H9 (cell line): ENCODE measurements around the gene USP20. TPM values are rescaled to one million over a fixed set of nuclear protein-coding genes. Genes with fewer than 3 reads are reported as not detected.
A peak's percentile ranks its signal among the peaks of the same experiment; 100 is the strongest.

Source experiments
- DNase-seq: peaks from one replicate; pipeline ENCODE4 v3.0.0-alpha.2; 2017
- H2AFZ ChIP-seq: one replicate; pipeline ENCODE4 v1.6.1; 2013; ENCODE audit warnings: mild to moderate bottlenecking, low read length, control low read depth, moderate library complexity
- H2AK5ac ChIP-seq: 2 replicates; pipeline ENCODE4 v1.6.1; 2013; ENCODE audit warnings: low read length, control low read depth, mixed read lengths; ENCODE audit not compliant: insufficient read length
- H2BK120ac ChIP-seq: one replicate; pipeline ENCODE4 v1.6.1; 2013; ENCODE audit warnings: low read depth, mild to moderate bottlenecking, low read length, control low read depth, inconsistent platforms; ENCODE audit not compliant: poor library complexity, severe bottlenecking
- H2BK12ac ChIP-seq: 2 replicates; pipeline ENCODE4 v1.6.1; 2013; ENCODE audit warnings: low read length, control low read depth, mixed read lengths, low read depth; ENCODE audit not compliant: insufficient read length
- H2BK15ac ChIP-seq: 2 replicates; pipeline ENCODE4 v1.6.1; 2013; ENCODE audit warnings: low read depth, low read length, control low read depth
- H2BK20ac ChIP-seq: one replicate; pipeline ENCODE4 v1.6.1; 2013; ENCODE audit warnings: low read depth, mild to moderate bottlenecking, low read length, control low read depth, inconsistent platforms; ENCODE audit not compliant: poor library complexity, severe bottlenecking
- H2BK5ac ChIP-seq: 2 replicates; pipeline ENCODE4 v1.6.1; 2013; ENCODE audit warnings: low read length, control low read depth, mixed read lengths; ENCODE audit not compliant: insufficient read length
- H3K14ac ChIP-seq: 2 replicates; pipeline ENCODE4 v1.6.1; 2013; ENCODE audit warnings: low read length, control low read depth; ENCODE audit not compliant: insufficient read depth
- H3K18ac ChIP-seq: 2 replicates; pipeline ENCODE4 v1.6.1; 2013; ENCODE audit warnings: low read depth, mild to moderate bottlenecking, mixed read lengths, low read length, control low read depth; ENCODE audit not compliant: insufficient read length
- H3K23ac ChIP-seq: 2 replicates; pipeline ENCODE4 v1.6.1; 2013; ENCODE audit warnings: low read length, control low read depth, mixed read lengths, low read depth; ENCODE audit not compliant: insufficient read length
- H3K23me2 ChIP-seq: 2 replicates; pipeline ENCODE4 v1.6.1; 2013; ENCODE audit warnings: low read depth, mild to moderate bottlenecking, mixed read lengths, low read length, control low read depth; ENCODE audit not compliant: insufficient read length, poor library complexity, severe bottlenecking
- H3K27ac ChIP-seq: 2 replicates; pipeline ENCODE4 v1.5.1; 2013; ENCODE audit warnings: low read length, control low read depth, mixed read lengths, low read depth; ENCODE audit not compliant: insufficient read length
- H3K27me3 ChIP-seq: 2 replicates; pipeline ENCODE4 v1.6.1; 2013; ENCODE audit warnings: low read length, control low read depth, inconsistent platforms; ENCODE audit not compliant: insufficient read depth
- H3K4ac ChIP-seq: 2 replicates; pipeline ENCODE4 v1.6.1; 2013; ENCODE audit warnings: low read depth, mild to moderate bottlenecking, control low read depth, inconsistent platforms, low read length, moderate library complexity
- H3K4me1 ChIP-seq: 2 replicates; pipeline ENCODE4 v1.6.1; 2013; ENCODE audit warnings: low read length, control low read depth, inconsistent platforms; ENCODE audit not compliant: insufficient read depth
- H3K4me2 ChIP-seq: 2 replicates; pipeline ENCODE4 v1.6.1; 2013; ENCODE audit warnings: low read length, control low read depth, mixed read lengths; ENCODE audit not compliant: insufficient read length, insufficient read depth
- H3K56ac ChIP-seq: 2 replicates; pipeline ENCODE4 v1.6.1; 2013; ENCODE audit warnings: low read depth, mild to moderate bottlenecking, mixed read lengths, low read length, control low read depth; ENCODE audit not compliant: insufficient read length
- H3K79me1 ChIP-seq: 2 replicates; pipeline ENCODE4 v1.6.1; 2013; ENCODE audit warnings: low read depth, mild to moderate bottlenecking, moderate library complexity, low read length, control low read depth, inconsistent platforms; ENCODE audit not compliant: insufficient read depth, poor library complexity, severe bottlenecking
- H3K79me2 ChIP-seq: 2 replicates; pipeline ENCODE4 v1.6.1; 2013; ENCODE audit warnings: low read length, control low read depth, inconsistent platforms; ENCODE audit not compliant: insufficient read depth
- H3K9ac ChIP-seq: 2 replicates; pipeline ENCODE4 v1.6.1; 2013; ENCODE audit warnings: low read length, control low read depth, mixed read lengths; ENCODE audit not compliant: insufficient read length; ENCODE audit errors: extremely low read depth
- H3K9me3 ChIP-seq: one replicate; pipeline ENCODE4 v1.6.1; 2013; ENCODE audit warnings: low read depth, low read length, inconsistent platforms; ENCODE audit not compliant: control insufficient read depth
- H3T11ph ChIP-seq: one replicate; pipeline ENCODE4 v1.6.1; 2013; ENCODE audit warnings: mild to moderate bottlenecking, low read length, control low read depth, inconsistent platforms
- H4K20me1 ChIP-seq: one replicate; pipeline ENCODE4 v1.6.1; 2013; ENCODE audit not compliant: control insufficient read depth, insufficient read length, insufficient read depth
- H4K5ac ChIP-seq: 2 replicates; pipeline ENCODE4 v1.6.1; 2013; ENCODE audit warnings: low read depth, mild to moderate bottlenecking, mixed read lengths, low read length, control low read depth; ENCODE audit not compliant: insufficient read length
- H4K8ac ChIP-seq: replicated peaks from 2 replicates; pipeline ENCODE4 v1.6.1; 2013; ENCODE audit warnings: low read length, control low read depth, mixed read lengths, low read depth; ENCODE audit not compliant: insufficient read length
- H4K91ac ChIP-seq: 2 replicates; pipeline ENCODE4 v1.6.1; 2013; ENCODE audit warnings: low read depth, mild to moderate bottlenecking, moderate library complexity, mixed read lengths, low read length, control low read depth; ENCODE audit not compliant: insufficient read length
- H3K27ac Mint-ChIP-seq, 3 experiments: 2 replicates in 2 of 3; 3 replicates in 1 of 3; pipeline ENCODE4 v1.8.0; 2020 to 2021; ENCODE audit warnings: mixed read lengths in 3 of 3, mild to moderate bottlenecking in 1 of 3, moderate library complexity in 1 of 3
- H3K27me3 Mint-ChIP-seq: 2 replicates; pipeline ENCODE4 v1.8.0; 2021; ENCODE audit warnings: low read depth, mild to moderate bottlenecking, moderate library complexity, mixed read lengths
- H3K36me3 Mint-ChIP-seq, 3 experiments: 2 replicates in 2 of 3; 3 replicates in 1 of 3; pipeline ENCODE4 v1.8.0; 2020 to 2021; ENCODE audit warnings: low read depth in 3 of 3, mixed read lengths in 3 of 3; ENCODE audit not compliant: insufficient read depth in 1 of 3
- H3K4me1 Mint-ChIP-seq, 2 experiments: 2 replicates each; pipeline ENCODE4 v1.8.0; 2020; ENCODE audit warnings: mixed read lengths in 2 of 2
- H3K4me3 Mint-ChIP-seq, 2 experiments: 2 replicates in 1 of 2; 3 replicates in 1 of 2; pipeline ENCODE4 v1.8.0; 2020 to 2021; ENCODE audit warnings: mild to moderate bottlenecking in 2 of 2, mixed read lengths in 2 of 2, moderate library complexity in 1 of 2
- H3K9me3 Mint-ChIP-seq, 2 experiments: 2 replicates in 1 of 2; 3 replicates in 1 of 2; pipeline ENCODE4 v1.8.0; 2020; ENCODE audit warnings: mild to moderate bottlenecking in 2 of 2, mixed read lengths in 2 of 2, moderate library complexity in 1 of 2
- WGBS: extraction: QIAGEN DNeasy Blood & Tissue Kit; methylation state at CpG from one replicate; pipeline ENCODE4 v1.1.7; 2013; ENCODE audit warnings: missing lambda C conversion rate, low lambda C conversion rate, mixed read lengths; ENCODE audit not compliant: insufficient read length; ENCODE audit errors: extremely low coverage; 5-methylcytosine and 5-hydroxymethylcytosine counted together
- total RNA-seq: library from RNA; stranded (reverse); gene quantifications from 2 replicates; pipeline ENCODE4 v1.2.1, GENCODE V29; 2021
- TF ChIP-seq, protein P1 (sequence below): fragments of 200-600 bp; sonication (generic); conservative IDR thresholded peaks from 3 replicates; pipeline ENCODE4 v1.8.0; 2021; ENCODE audit warnings: antibody characterized with exemption, mild to moderate bottlenecking

USP20 gene
- total RNA-seq, 1 experiment from 2014 or later: 20.9 TPM

DNA sequence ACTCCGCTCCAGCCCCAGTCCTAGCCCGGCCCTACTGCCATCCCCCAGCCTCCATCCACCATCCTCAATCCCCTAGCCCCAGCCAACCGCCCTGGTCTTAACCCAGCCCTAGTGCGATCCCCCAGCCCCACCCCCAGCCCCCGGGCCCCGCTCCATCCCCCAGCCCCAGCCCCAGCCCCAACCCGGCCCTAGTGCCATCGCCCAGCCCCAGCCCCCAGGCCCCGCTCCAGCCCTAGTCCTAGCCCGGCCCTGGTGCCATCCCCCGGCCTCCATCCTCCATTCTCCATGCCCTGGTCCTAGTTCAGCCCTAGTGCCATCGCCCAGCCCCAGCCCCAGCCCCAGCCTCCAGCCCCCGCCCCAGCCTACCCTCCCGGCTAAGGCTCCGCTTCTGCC is 11.7 kb upstream of the USP20 start:
- TF ChIP-seq, protein P1, sequence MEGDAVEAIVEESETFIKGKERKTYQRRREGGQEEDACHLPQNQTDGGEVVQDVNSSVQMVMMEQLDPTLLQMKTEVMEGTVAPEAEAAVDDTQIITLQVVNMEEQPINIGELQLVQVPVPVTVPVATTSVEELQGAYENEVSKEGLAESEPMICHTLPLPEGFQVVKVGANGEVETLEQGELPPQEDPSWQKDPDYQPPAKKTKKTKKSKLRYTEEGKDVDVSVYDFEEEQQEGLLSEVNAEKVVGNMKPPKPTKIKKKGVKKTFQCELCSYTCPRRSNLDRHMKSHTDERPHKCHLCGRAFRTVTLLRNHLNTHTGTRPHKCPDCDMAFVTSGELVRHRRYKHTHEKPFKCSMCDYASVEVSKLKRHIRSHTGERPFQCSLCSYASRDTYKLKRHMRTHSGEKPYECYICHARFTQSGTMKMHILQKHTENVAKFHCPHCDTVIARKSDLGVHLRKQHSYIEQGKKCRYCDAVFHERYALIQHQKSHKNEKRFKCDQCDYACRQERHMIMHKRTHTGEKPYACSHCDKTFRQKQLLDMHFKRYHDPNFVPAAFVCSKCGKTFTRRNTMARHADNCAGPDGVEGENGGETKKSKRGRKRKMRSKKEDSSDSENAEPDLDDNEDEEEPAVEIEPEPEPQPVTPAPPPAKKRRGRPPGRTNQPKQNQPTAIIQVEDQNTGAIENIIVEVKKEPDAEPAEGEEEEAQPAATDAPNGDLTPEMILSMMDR: no peak
- no peak overlapping the region for H4K8ac ChIP-seq
- H2BK12ac ChIP-seq: no peak overlapping the region
- no peak overlapping the region for H2BK20ac ChIP-seq
- H3K23ac ChIP-seq: no peak overlapping the region
- H2BK120ac ChIP-seq: no peak overlapping the region
- H3K14ac ChIP-seq: peak overlapping the region; percentile 98; the same call in 1 of the 2 replicates
- Mint-ChIP-seq H3K9me3 (no peaks in the 10 kb centered on the region), H3K27me3 (no peaks in the 10 kb centered on the region), H3K4me3 (peak overlapping the region; percentile 77 to 87), H3K27ac (peak overlapping the region in 1 of 3 experiments; percentile 88; a peak in 1 of 7 replicates), H3K4me1 (peaks cover 7 to 9% of the 10 kb centered on the region in 2 experiments), H3K36me3 (peaks cover 12 to 51% (median 42%) of the 10 kb centered on the region in 3 experiments; a peak in 6 of 7 replicates)
- no CpG with 5 or more reads among the region's 15 CpGs for WGBS
- peak overlapping the region; percentile 94 for H3K18ac ChIP-seq
- H4K5ac ChIP-seq: no peak overlapping the region
- no peak overlapping the region for H4K91ac ChIP-seq
- peaks cover 3% of the 10 kb centered on the region for H3K79me1 ChIP-seq
- peaks cover 5% of the 10 kb centered on the region for H3K23me2 ChIP-seq
- no peaks in the 10 kb centered on the region for H3K9me3 ChIP-seq
- H2AK5ac ChIP-seq: no peak overlapping the region
- no peak for DNase-seq
- no peak overlapping the region for H3K4ac ChIP-seq
- no peak overlapping the region for H3K4me2 ChIP-seq
- H2BK5ac ChIP-seq: no peak overlapping the region
- no peak overlapping the region for H3T11ph ChIP-seq
- H3K56ac ChIP-seq: no peak overlapping the region
- H2AFZ ChIP-seq: no peak overlapping the region
- H3K79me2 ChIP-seq: no peaks in the 10 kb centered on the region; the same call in 1 of the 2 replicates
- H3K27ac ChIP-seq: no peak overlapping the region
- H4K20me1 ChIP-seq: no peaks in the 10 kb centered on the region
- H3K27me3 ChIP-seq: no peaks in the 10 kb centered on the region
- H3K9ac ChIP-seq: peak overlapping the region; percentile 90
- H3K4me1 ChIP-seq: no peaks in the 10 kb centered on the region
- H2BK15ac ChIP-seq: no peak overlapping the region
